ENCODE results near the gene TBCD.

GRCh38 chr17:82797061-82797460 is 45.2 kb downstream of the TBCD start:
- TF ChIP-seq CTCF (conservative IDR thresholded peaks at IDR 0.05; ENCODE audit: low read depth, low read length) (no peak), EZH2 (IDR thresholded peaks at IDR 0.05; ENCODE audit: low read length, unreplicated experiment) (no peak)
